ENCODE results near the gene COPS8.

- TF ChIP-seq YY1 (IDR thresholded peaks at IDR 0.05; ENCODE audit: insufficient read depth, insufficient read length): no peak
- TF ChIP-seq ZNF274 (IDR thresholded peaks at IDR 0.05; ENCODE audit: low read depth, low read length): no peak
These were observed 58.2 kb downstream of the COPS8 start for GRCh38 chr2:237143676-237144440.
